PFSK-1 (cell line): ENCODE results near the gene DNAH17.

Experiments
- FOXP2 ChIP-seq: optimal IDR thresholded peaks from 2 replicates; pipeline ENCODE3; 2011; ENCODE audit warnings: borderline replicate concordance, control low read depth, inconsistent platforms; ENCODE audit not compliant: insufficient read depth; ENCODE audit errors: extremely low read length, extremely low read depth
- POLR2AphosphoS5 ChIP-seq: IDR thresholded peaks from 2 replicates; pipeline ENCODE4 v1.6.1; 2012; ENCODE audit warnings: low read depth, mild to moderate bottlenecking, control low read depth, low read length, moderate library complexity
- REST ChIP-seq, 2 experiments: IDR thresholded peaks; 2 replicates each; pipeline versions ENCODE4 v1.6.1 to v1.8.0; 2011 to 2012; ENCODE audit warnings: low read depth in 2 of 2, low read length in 2 of 2, control low read depth in 1 of 2, inconsistent platforms in 1 of 2, mild to moderate bottlenecking in 1 of 2, moderate library complexity in 1 of 2; ENCODE audit not compliant: insufficient read depth in 1 of 2
- SIN3A ChIP-seq: IDR thresholded peaks from 2 replicates; pipeline ENCODE4 v1.6.1; 2012; ENCODE audit warnings: mild to moderate bottlenecking, low read length, moderate library complexity, borderline replicate concordance; ENCODE audit not compliant: insufficient read depth
- TAF1 ChIP-seq: IDR thresholded peaks from 2 replicates; pipeline ENCODE4 v1.6.1; 2012; ENCODE audit warnings: low read length, control low read depth, borderline replicate concordance; ENCODE audit not compliant: insufficient read depth

DNAH17 gene

GRCh38 chr17:78491236-78492115 lies 85.7 kb downstream of the DNAH17 start:
- TF ChIP-seq FOXP2, result no peak
- TF ChIP-seq SIN3A, result no peak
- TF ChIP-seq POLR2AphosphoS5, result no peak
- TF ChIP-seq TAF1, result no peak
- TF ChIP-seq REST (IDR thresholded peaks at IDR 0.05; ENCODE audit: insufficient read depth in 1 of 2, low read depth in 2 of 2, low read length in 2 of 2), result no peak

- TF ChIP-seq SIN3A (no peak), TAF1 (no peak), POLR2AphosphoS5 (no peak), FOXP2 (no peak), REST (IDR thresholded peaks at IDR 0.05; ENCODE audit: insufficient read depth in 1 of 2, low read depth in 2 of 2, low read length in 2 of 2) (no peak)
Observed at GRCh38 chr17:78490673-78491072, 86.5 kb downstream of the DNAH17 start.

GRCh38 chr17:78490156-78490555 lies 87.0 kb downstream of the DNAH17 start:
- no peak for TF ChIP-seq POLR2AphosphoS5
- no peak for TF ChIP-seq REST (IDR thresholded peaks at IDR 0.05; ENCODE audit: insufficient read depth in 1 of 2, low read depth in 2 of 2, low read length in 2 of 2)
- no peak for TF ChIP-seq SIN3A
- TF ChIP-seq FOXP2, result no peak

GRCh38 chr17:78488867-78489634 lies 88.1 kb downstream of the DNAH17 start:
- TF ChIP-seq SIN3A, result no peak
- no peak for TF ChIP-seq REST (IDR thresholded peaks at IDR 0.05; ENCODE audit: insufficient read depth in 1 of 2, low read depth in 2 of 2, low read length in 2 of 2)
